Adrenal gland (tissue), 12 donors: Measurements from ENCODE around the gene EIF3D. TPM values are rescaled to one million over a fixed set of nuclear protein-coding genes. Genes with fewer than 3 reads are reported as not detected.

Source experiments
- DNase-seq, 7 donors: peaks; one replicate each; pipeline ENCODE4 v3.0.0-alpha.2; 2019 to 2020
- H3K27ac ChIP-seq, 5 donors: fragments of 200-600 bp; sonication (generic) in 4 of 5; 1 replicate in 3 of 5; 2 replicates in 2 of 5; pipeline versions ENCODE4 v1.5.1 to v1.8.0; 2016 to 2020; ENCODE audit warnings: mild to moderate bottlenecking in 1 of 5
- H3K27me3 ChIP-seq: fragments of 200-600 bp; 2 replicates; pipeline ENCODE4 v1.8.0; 2021
- H3K36me3 ChIP-seq, 2 donors: fragments of 200-600 bp; replicated peaks in 1 of 2; 1 replicate in 1 of 2; 2 replicates in 1 of 2; pipeline versions ENCODE4 v1.5.1 to v1.8.0; 2018 to 2022
- H3K4me1 ChIP-seq, 2 donors: fragments of 200-600 bp; replicated peaks in 1 of 2; 1 replicate in 1 of 2; 2 replicates in 1 of 2; pipeline versions ENCODE4 v1.5.1 to v1.8.0; 2018 to 2021
- H3K4me3 ChIP-seq, 4 donors: fragments of 200-600 bp; sonication (generic) in 3 of 4; one replicate each; pipeline ENCODE4 v1.5.1; 2016 to 2018
- H3K9me3 ChIP-seq, 3 donors: fragments of 200-600 bp; sonication (generic) in 1 of 3; replicated peaks in 1 of 3; 1 replicate in 2 of 3; 2 replicates in 1 of 3; pipeline versions ENCODE4 v1.5.1 to v1.8.0; 2016 to 2021
- POLR2A ChIP-seq, 2 donors: fragments of 450-650 bp; IDR thresholded peaks; one replicate each; pipeline ENCODE4 v1.6.1; 2017; ENCODE audit warnings: antibody characterized with exemption in 2 of 2, mild to moderate bottlenecking in 2 of 2, moderate library complexity in 1 of 2
- WGBS, 4 donors: extraction: QIAGEN DNeasy Blood & Tissue Kit in 2 of 4; methylation state at CpG; one replicate each; pipeline versions ENCODE4 v1.1.5 to v1.1.7; 2013 to 2017; 5-methylcytosine and 5-hydroxymethylcytosine counted together
- intact Hi-C, 2 donors: fragments of 100-400 bp; cut with DNase I; formaldehyde crosslinking; loops; one replicate each; pipeline versions ENCODE4 v1.14.1 to v1.15.0; 2022 to 2023
- polyA plus RNA-seq, 3 donors: library from polyadenylated mRNA; stranded (reverse); fragments of 200-250 nt in 2 of 3; fragments of 350-450 nt in 1 of 3; fragmentation: Illumina TruSeq in 1 of 3; extraction: RNeasy Lipid Tissue Mini Kit (QIAGEN cat#74804) in 1 of 3; gene quantifications; one replicate each; pipeline ENCODE4 v1.2.3, GENCODE V29; 2013 to 2014
- total RNA-seq, 9 donors: library from RNA; depleted of rRNA in 4 of 9; stranded (reverse); fragments of >200 nt in 4 of 9; fragments of 120-200 nt in 1 of 9; fragmentation: NEBNext Ultra II Directional in 1 of 9; extraction: Animal tissue kit (Norgen Biotek cat#: 25700) in 1 of 9; gene quantifications; one replicate each; pipeline versions ENCODE4 v1.1.0 to v1.2.4, GENCODE V29; 2013 to 2023
- TF ChIP-seq, protein P1 (sequence below), 6 experiments: fragments of 450-650 bp in 4 of 6; fragments of 200-600 bp in 2 of 6; sonication (generic) in 1 of 6; IDR thresholded peaks; 1 replicate in 5 of 6; 2 replicates in 1 of 6; pipeline versions ENCODE4 v1.5.1 to v1.8.0; 2016 to 2021; ENCODE audit warnings: antibody characterized with exemption in 6 of 6, mild to moderate bottlenecking in 2 of 6, moderate library complexity in 1 of 6
- donor health status: healthy with polysubstance abuse.
- donor health status: Bipolar disorder and iron deficiency.
- donor health status: DM: yes; HTN: yes; CAD: no.
- donor health status: DM: no; HTN: no; CAD: no.
- donor health status: DM: no; HTN: no; CAD: no.
- donor health status: DM: yes; HTN: yes; CAD: no.

The EIF3D gene
- total and polyA plus RNA-seq, 12 donors, result 118 to 319 (median 174) TPM

DNA sequence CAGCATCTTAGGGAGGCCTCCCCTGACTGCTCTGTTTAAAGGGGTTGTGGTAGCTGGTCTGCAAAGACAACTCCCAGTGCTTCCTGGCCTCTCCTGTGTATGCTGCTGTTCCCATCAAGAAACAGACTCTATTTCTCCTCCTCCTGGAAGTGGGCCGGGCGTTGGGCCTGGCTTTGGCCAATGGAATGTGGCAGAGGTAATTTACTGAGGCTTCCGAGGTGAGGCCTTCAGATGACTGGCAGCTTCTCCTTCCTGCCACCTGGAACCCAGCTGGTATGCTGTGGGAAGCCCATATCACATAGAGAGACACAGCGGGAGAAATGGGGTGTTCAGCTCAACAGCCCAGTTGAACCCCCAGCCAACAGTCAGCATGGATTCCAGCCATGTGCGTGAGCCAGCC lies 25.1 kb upstream of the EIF3D start:
- intact Hi-C loops, result loop anchor here (10.0 kb wide), 2 partner anchors 161 to 311 kb away; partner anchors contain the start of gene NCF4 (in 1 of the 2)
- no peak overlapping the region for H3K4me3 ChIP-seq
- no peak for DNase-seq
- TF ChIP-seq POLR2A (IDR thresholded peaks at IDR 0.05), result no peak
- TF ChIP-seq, protein P1, sequence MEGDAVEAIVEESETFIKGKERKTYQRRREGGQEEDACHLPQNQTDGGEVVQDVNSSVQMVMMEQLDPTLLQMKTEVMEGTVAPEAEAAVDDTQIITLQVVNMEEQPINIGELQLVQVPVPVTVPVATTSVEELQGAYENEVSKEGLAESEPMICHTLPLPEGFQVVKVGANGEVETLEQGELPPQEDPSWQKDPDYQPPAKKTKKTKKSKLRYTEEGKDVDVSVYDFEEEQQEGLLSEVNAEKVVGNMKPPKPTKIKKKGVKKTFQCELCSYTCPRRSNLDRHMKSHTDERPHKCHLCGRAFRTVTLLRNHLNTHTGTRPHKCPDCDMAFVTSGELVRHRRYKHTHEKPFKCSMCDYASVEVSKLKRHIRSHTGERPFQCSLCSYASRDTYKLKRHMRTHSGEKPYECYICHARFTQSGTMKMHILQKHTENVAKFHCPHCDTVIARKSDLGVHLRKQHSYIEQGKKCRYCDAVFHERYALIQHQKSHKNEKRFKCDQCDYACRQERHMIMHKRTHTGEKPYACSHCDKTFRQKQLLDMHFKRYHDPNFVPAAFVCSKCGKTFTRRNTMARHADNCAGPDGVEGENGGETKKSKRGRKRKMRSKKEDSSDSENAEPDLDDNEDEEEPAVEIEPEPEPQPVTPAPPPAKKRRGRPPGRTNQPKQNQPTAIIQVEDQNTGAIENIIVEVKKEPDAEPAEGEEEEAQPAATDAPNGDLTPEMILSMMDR (IDR thresholded peaks at IDR 0.05), result no peak
- no peak overlapping the region for H3K27ac ChIP-seq
- H3K36me3 ChIP-seq, result no peaks in the 10 kb centered on the region
- no peaks in the 10 kb centered on the region for H3K4me1 ChIP-seq
- H3K9me3 ChIP-seq, result no peaks in the 10 kb centered on the region
- WGBS, 4 donors, result 46 to 100% (median 57%) methylated on average over 1 to 5 of the region's 5 CpGs
- peaks cover 12% of the 10 kb centered on the region for H3K27me3 ChIP-seq

- TF ChIP-seq POLR2A (IDR thresholded peaks at IDR 0.05), result no peak
- TF ChIP-seq, protein P1 (IDR thresholded peaks at IDR 0.05), result no peak
- 23 to 54% (median 41%) methylated on average over 1 of the region's 1 CpG for WGBS, 4 donors
- no peak for DNase-seq
- Histone ChIP-seq H3K27me3 (peaks cover 12% of the 10 kb centered on the region), H3K9me3 (no peaks in the 10 kb centered on the region), H3K27ac (no peak overlapping the region), H3K4me1 (no peaks in the 10 kb centered on the region), H3K36me3 (no peaks in the 10 kb centered on the region), H3K4me3 (no peak overlapping the region)
- intact Hi-C loops, result loop anchor here (10.0 kb wide), 2 partner anchors 163 to 313 kb away; partner anchors contain the start of gene NCF4 (in 1 of the 2)
Measured at GRCh38 chr22:36552289-36552688, 23.3 kb upstream of the EIF3D start.

DNA sequence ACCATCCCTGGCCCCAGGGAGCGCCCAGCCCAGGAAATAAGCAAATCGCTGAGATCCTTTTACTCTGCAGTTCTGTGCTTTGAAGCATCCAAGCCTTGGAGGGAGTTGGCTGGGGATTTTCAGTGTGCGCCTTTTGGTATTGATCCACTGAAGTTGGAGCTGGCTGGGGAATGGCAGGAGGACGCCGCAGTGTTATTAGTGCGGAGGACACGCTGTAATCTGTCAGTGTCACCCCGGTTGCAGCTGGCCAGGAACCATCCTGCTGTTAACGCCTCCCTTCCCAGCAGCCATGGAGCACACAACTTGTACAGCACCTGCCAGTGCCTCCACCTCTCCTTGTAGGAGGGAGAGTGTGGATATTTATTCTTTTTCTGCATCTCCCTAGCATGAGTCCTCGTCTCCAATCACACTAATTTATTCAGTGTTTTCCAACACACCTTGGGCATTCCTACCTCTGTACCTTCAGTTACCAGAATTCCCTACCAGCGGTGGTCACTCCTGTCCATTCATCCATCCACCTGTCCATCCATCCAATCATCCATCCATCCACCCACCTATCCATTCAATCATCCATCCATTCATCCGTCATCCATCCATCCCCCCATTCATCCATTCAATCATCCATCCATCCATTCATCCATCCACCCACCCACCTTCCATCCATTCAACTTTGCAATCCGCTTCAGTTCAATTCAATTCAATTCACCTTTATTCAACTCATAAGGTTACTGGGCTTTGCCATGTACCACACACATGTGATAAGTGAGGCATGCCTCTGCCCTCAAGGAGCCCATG lies 21.9 kb upstream of the EIF3D start:
- peaks cover 10% of the 10 kb centered on the region for H3K27me3 ChIP-seq

GRCh38 chr22:36549033-36549432 lies 20.1 kb upstream of the EIF3D start:
- Histone ChIP-seq H3K36me3 (no peaks in the 10 kb centered on the region), H3K4me1 (no peaks in the 10 kb centered on the region), H3K27ac (no peak overlapping the region), H3K27me3 (peaks cover 2% of the 10 kb centered on the region), H3K9me3 (no peaks in the 10 kb centered on the region), H3K4me3 (no peak overlapping the region)
- intact Hi-C loops, result loop anchor here (5.0 kb wide), 2 partner anchors 228 to 428 kb away; partner anchors contain the start of gene IFT27 (in 1 of the 2)
- WGBS, 4 donors, result 51 to 56% (median 55%) methylated on average over 4 to 5 of the region's 5 CpGs
- TF ChIP-seq, protein P1 (IDR thresholded peaks at IDR 0.05), result no peak
- no peak for TF ChIP-seq POLR2A (IDR thresholded peaks at IDR 0.05)
- DNase-seq, result no peak

More for the DNA sequence above, 21.9 kb upstream of the EIF3D start:
- WGBS, 4 donors, result 40 to 45% (median 43%) methylated on average over 12 to 13 of the region's 13 CpGs
- Histone ChIP-seq H3K4me3 (no peak overlapping the region), H3K36me3 (no peaks in the 10 kb centered on the region), H3K9me3 (no peaks in the 10 kb centered on the region), H3K4me1 (no peaks in the 10 kb centered on the region), H3K27ac (no peak overlapping the region)
- TF ChIP-seq POLR2A (IDR thresholded peaks at IDR 0.05), result no peak
- TF ChIP-seq, protein P1 (IDR thresholded peaks at IDR 0.05), result no peak
- no peak for DNase-seq
- intact Hi-C loops, result loop anchor here (10.0 kb wide), 2 partner anchors 164 to 314 kb away; partner anchors contain the start of gene NCF4 (in 1 of the 2)
